Stimulated activated CD4-positive, alpha-beta T cell treated with anti-CD3 and anti-CD28 coated beads, Interleukin-4, amount 100 ng/mL, for 48 hours (primary cell): Measurements from ENCODE around the gene CAPNS2.
"Not testable (repeated sequence)": the region's sequence is repeated elsewhere in the genome, so short reads cannot be mapped to it uniquely, and the experiment has no call there.

Experiments used
- DNase-seq, 2 donors: peaks; one replicate each; pipeline ENCODE4 v3.0.0-alpha.2; 2020; ENCODE audit warnings: low read depth in 2 of 2

Gene CAPNS2

GRCh38 chr16:55568207-55568606 is 1.7 kb downstream of the CAPNS2 start:
- no peak for DNase-seq

GRCh38 chr16:55569025-55569424 is 2.5 kb downstream of the CAPNS2 start:
- no peak for DNase-seq

- DNase-seq: no peak
Observed at GRCh38 chr16:55570159-55570558, 3.7 kb downstream of the CAPNS2 start.

DNA sequence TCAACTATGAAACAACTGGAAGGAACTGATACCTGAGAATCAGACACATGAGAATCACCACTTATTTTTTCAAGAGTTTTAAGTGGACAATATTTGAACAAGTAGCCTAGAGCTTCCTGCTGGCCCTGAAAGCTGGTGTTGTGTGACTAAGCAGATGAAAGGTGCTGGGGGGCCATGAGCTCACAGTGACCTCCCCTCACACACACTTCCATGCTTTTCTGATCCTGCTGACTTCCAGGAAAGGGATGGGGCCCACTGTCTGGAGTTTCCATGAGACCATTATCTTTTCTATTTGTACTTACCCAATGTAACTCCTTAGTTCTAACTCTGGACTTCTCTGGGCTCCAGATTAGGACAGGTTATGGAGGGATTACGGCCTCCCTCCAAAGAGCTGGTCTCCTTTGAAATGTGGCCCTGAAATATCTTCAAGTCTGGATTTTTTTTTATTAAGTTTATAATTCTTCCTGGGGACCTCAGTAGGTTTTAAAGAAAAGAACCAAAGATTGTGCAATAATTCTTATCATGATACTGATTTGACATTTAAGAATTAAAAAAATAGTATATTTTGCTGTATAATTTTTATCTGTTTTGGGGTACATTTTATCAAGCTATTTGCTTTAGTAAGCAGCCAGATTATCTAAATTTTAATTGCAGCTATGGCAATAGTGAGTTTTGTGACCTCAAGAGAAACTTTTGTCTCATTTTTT is 4.9 kb downstream of the CAPNS2 start:
- no peak for DNase-seq

DNA sequence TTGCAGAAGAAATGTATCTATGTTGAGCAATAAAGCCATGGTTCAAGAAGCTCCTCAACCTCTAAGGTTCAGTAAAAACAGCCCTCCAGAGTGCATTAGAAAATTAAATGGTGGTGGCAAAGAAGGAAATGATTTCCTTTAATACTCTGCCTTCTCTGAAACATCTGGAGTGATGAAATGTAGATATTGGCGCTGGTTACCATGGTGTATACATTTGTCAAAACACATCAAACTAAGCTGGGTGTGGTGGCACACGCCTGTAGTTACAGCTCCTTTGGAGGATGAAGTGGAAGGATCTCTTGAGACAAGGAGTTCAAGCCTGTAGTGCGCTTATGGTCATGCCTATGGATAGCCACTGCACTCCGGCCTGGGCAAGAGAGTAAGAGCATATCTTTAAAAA is 6.0 kb downstream of the CAPNS2 start:
- no peak for DNase-seq

DNA sequence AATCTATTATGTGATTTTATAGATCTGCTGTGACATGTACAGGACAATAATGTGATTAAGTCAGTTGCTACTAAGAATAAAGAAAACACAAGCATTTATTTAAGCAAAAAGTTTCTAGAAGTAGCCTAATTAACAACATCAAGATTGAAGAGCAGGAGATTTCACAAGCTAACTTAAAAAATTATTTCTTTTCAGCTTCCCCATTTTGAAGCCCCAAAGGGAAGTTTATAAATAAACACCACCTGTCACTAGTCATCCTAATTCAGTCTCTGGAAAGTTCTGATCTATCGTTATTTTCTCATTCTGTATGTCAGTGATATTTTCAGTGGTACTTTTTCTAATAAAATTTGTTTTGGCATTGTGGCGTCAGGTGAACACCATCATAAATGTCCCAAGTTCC is 8.3 kb downstream of the CAPNS2 start:
- no peak for DNase-seq

- DNase-seq: no peak
Observed at GRCh38 chr16:55575496-55575895, 9.0 kb downstream of the CAPNS2 start.

GRCh38 chr16:55576384-55576783 is 9.9 kb downstream of the CAPNS2 start:
- no peak for DNase-seq

- DNase-seq: no peak
Observed at GRCh38 chr16:55577887-55578286, 11.4 kb downstream of the CAPNS2 start.

- DNase-seq: no peak
Observed at GRCh38 chr16:55585631-55586030, 19.1 kb downstream of the CAPNS2 start.

GRCh38 chr16:55588799-55589198 is 22.3 kb downstream of the CAPNS2 start:
- no peak for DNase-seq

DNA sequence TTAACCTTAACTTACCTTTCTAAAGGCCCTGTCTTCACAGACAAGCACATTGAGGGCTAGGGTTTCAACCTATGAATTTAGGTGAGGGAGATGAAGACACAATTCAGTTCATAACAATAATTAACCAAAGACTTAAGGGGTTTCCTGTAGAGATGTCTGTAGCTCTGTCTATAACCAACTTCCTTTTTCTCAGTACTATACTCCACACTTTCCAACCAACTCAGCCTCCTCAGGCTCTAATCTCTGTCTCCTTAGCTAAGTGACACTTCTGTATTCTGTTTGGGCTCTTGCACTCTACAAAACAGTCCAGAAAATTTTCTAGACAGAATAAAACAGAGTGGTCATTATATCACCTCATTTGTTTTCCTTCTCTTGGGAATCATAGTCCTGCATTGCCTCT is 25.8 kb downstream of the CAPNS2 start:
- DNase-seq: no peak

- DNase-seq: no peak
Observed at GRCh38 chr16:55597928-55598327, 31.4 kb downstream of the CAPNS2 start.

GRCh38 chr16:55605754-55606336 is 39.4 kb downstream of the CAPNS2 start:
- no peak for DNase-seq

DNA sequence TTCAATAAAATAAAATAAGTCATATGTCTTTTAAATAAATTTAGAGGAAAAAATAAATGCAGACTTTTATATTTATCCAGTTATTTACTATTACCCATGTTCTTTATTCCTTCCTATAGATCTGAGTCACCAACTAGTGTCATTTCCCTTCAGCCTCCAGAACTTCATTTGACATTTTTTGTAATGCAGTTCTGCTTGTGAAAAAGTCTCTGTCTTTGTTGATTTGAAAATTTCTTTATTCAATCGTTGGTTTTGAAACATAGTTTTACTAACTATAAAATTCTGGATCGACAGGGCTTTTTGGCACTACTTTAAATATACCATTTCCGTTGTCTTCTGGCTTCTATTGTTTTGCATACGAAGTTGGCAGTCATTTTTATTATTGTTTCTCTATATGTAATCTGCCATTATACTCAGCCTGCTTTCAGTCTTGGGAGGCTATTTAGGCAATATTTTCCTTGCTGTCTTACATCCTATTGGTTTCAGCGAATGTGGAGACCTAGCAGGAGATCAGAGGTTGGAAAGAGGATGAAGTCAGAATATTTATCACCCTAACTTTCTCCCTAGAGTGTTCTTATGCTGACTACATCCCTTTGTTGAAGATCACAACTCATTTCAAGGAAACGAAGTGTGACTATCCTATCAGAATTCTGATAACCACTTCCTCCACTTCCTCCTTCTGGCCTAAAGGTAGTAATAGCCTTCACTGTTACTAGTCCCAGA is 47.3 kb downstream of the CAPNS2 start:
- DNase-seq: no peak

GRCh38 chr16:55615071-55615470 is 48.6 kb downstream of the CAPNS2 start:
- no peak for DNase-seq

- DNase-seq: not testable (repeated sequence)
Observed at GRCh38 chr16:55615670-55616069, 49.2 kb downstream of the CAPNS2 start.
